Measurements from ENCODE around the gene RRM2.
"Not testable (repeated sequence)": the region's sequence is repeated elsewhere in the genome, so short reads cannot be mapped to it uniquely, and the experiment has no call there.

The RRM2 gene

GRCh38 chr2:10091889-10092244, 30.7 kb upstream of the RRM2 start:
- DNase-seq: not testable (repeated sequence)

GRCh38 chr2:10094271-10094814, 28.2 kb upstream of the RRM2 start:
- no peak for DNase-seq

GRCh38 chr2:10095175-10095574, 27.4 kb upstream of the RRM2 start:
- no peak for DNase-seq

GRCh38 chr2:10096641-10097040, 25.9 kb upstream of the RRM2 start:
- DNase-seq: no peak

- DNase-seq: no peak
Observed at GRCh38 chr2:10097352-10098148, 25.0 kb upstream of the RRM2 start.

GRCh38 chr2:10101491-10101890, 21.0 kb upstream of the RRM2 start:
- no peak for DNase-seq

- DNase-seq: no peak
Observed at GRCh38 chr2:10103179-10103578, 19.4 kb upstream of the RRM2 start.

- DNase-seq: not testable (repeated sequence)
Observed at GRCh38 chr2:10104906-10105305, 17.6 kb upstream of the RRM2 start.

- no peak for DNase-seq
Observed at GRCh38 chr2:10109311-10109710, 13.2 kb upstream of the RRM2 start.

- DNase-seq: no peak
Observed at GRCh38 chr2:10119027-10119325, 3.6 kb upstream of the RRM2 start.

- no peak for DNase-seq
Observed at GRCh38 chr2:10119601-10120157, 2.9 kb upstream of the RRM2 start.

- DNase-seq: peak; percentile 86
Observed at GRCh38 chr2:10120158-10120876, 2.2 kb upstream of the RRM2 start.

GRCh38 chr2:10120877-10121574, 1.5 kb upstream of the RRM2 start:
- DNase-seq: no peak

- no peak for DNase-seq
Observed at GRCh38 chr2:10123281-10123680, 742 bp downstream of the RRM2 start.

GRCh38 chr2:10124538-10125045, 2.1 kb downstream of the RRM2 start:
- peak; percentile 70 for DNase-seq

- DNase-seq: no peak
Observed at GRCh38 chr2:10125842-10126631, 3.5 kb downstream of the RRM2 start.

- DNase-seq: no peak
Observed at GRCh38 chr2:10126632-10127026, 4.1 kb downstream of the RRM2 start.

GRCh38 chr2:10128420-10128819, 5.9 kb downstream of the RRM2 start:
- no peak for DNase-seq

GRCh38 chr2:10129490-10129889, 7.0 kb downstream of the RRM2 start:
- no peak for DNase-seq

- DNase-seq: no peak
Observed at GRCh38 chr2:10132043-10132575, 9.6 kb downstream of the RRM2 start.

- DNase-seq: no peak
Observed at GRCh38 chr2:10132596-10132995, 10.1 kb downstream of the RRM2 start.
